Choroid plexus epithelial cell (primary cell): Measurements from ENCODE around the gene GABRA5.

Experiments
- DNase-seq: peaks from one replicate; pipeline ENCODE4 v3.0.0-alpha.2; 2010; ENCODE audit warnings: low read depth
- H3K4me3 ChIP-seq: 2 replicates; pipeline ENCODE4 v1.5.1; 2011; ENCODE audit warnings: low read depth, mild to moderate bottlenecking, control low read depth, low read length, moderate library complexity
- CTCF ChIP-seq: conservative IDR thresholded peaks from 2 replicates; pipeline ENCODE4 v1.5.1; 2011; ENCODE audit warnings: low read depth, mild to moderate bottlenecking, control low read depth, inconsistent platforms, low read length, moderate library complexity

Gene GABRA5

GRCh38 chr15:26887926-26888666 is 21.2 kb downstream of the GABRA5 start:
- H3K4me3 ChIP-seq = no peak overlapping the region
- no peak for DNase-seq
- TF ChIP-seq CTCF = no peak

- no peak overlapping the region for H3K4me3 ChIP-seq
- TF ChIP-seq CTCF = no peak
- DNase-seq = no peak
These were observed 21.9 kb downstream of the GABRA5 start for GRCh38 chr15:26888761-26889160.

GRCh38 chr15:26889298-26889898 is 22.5 kb downstream of the GABRA5 start:
- peak; percentile 54 for TF ChIP-seq CTCF
- DNase-seq = peak; percentile 86
- no peak overlapping the region for H3K4me3 ChIP-seq

- no peak for TF ChIP-seq CTCF
- DNase-seq = no peak
- H3K4me3 ChIP-seq = no peak overlapping the region
These were observed 23.6 kb downstream of the GABRA5 start for GRCh38 chr15:26890451-26890850.

- TF ChIP-seq CTCF = no peak
- DNase-seq = no peak
- H3K4me3 ChIP-seq = no peak overlapping the region
These were observed 24.1 kb downstream of the GABRA5 start for GRCh38 chr15:26890988-26891387.

GRCh38 chr15:26891448-26892181 is 24.8 kb downstream of the GABRA5 start:
- TF ChIP-seq CTCF = peak; percentile 87
- DNase-seq = peak; percentile 82
- peak overlapping the region; percentile 39 for H3K4me3 ChIP-seq

GRCh38 chr15:26892182-26892518 is 25.3 kb downstream of the GABRA5 start:
- H3K4me3 ChIP-seq = peak overlapping the region; percentile 2
- DNase-seq = no peak
- no peak for TF ChIP-seq CTCF
